ENCODE results near the gene SHLD1.

SHLD1 gene

GRCh38 chr20:5822569-5822968, 72.4 kb downstream of the SHLD1 start:
- no peak for DNase-seq

- no peak for DNase-seq
These were observed 75.0 kb downstream of the SHLD1 start for GRCh38 chr20:5825130-5825719.

- no peak for DNase-seq
These were observed 77.1 kb downstream of the SHLD1 start for GRCh38 chr20:5827098-5827853.

GRCh38 chr20:5827861-5828260, 77.7 kb downstream of the SHLD1 start:
- DNase-seq = no peak

GRCh38 chr20:5829241-5829809, 79.1 kb downstream of the SHLD1 start:
- DNase-seq = no peak

- no peak for DNase-seq
These were observed 81.5 kb downstream of the SHLD1 start for GRCh38 chr20:5831539-5832237.

GRCh38 chr20:5833309-5833941, 83.2 kb downstream of the SHLD1 start:
- no peak for DNase-seq

- no peak for DNase-seq
These were observed 84.3 kb downstream of the SHLD1 start for GRCh38 chr20:5834436-5835005.

- no peak for DNase-seq
These were observed 85.2 kb downstream of the SHLD1 start for GRCh38 chr20:5835321-5835821.

GRCh38 chr20:5835871-5836270, 85.7 kb downstream of the SHLD1 start:
- no peak for DNase-seq

GRCh38 chr20:5836569-5836968, 86.4 kb downstream of the SHLD1 start:
- DNase-seq = no peak

GRCh38 chr20:5840411-5841002, 90.3 kb downstream of the SHLD1 start:
- no peak for DNase-seq

- no peak for DNase-seq
These were observed 91.3 kb downstream of the SHLD1 start for GRCh38 chr20:5841522-5841921.

- no peak for DNase-seq
These were observed 92.3 kb downstream of the SHLD1 start for GRCh38 chr20:5842465-5842864.

- no peak for DNase-seq
These were observed 92.9 kb downstream of the SHLD1 start for GRCh38 chr20:5843054-5843592.

- DNase-seq = peak; percentile 20
These were observed 94.0 kb downstream of the SHLD1 start for GRCh38 chr20:5844063-5844681.

GRCh38 chr20:5845681-5846615, 95.7 kb downstream of the SHLD1 start:
- DNase-seq = no peak

- no peak for DNase-seq
These were observed 98.7 kb downstream of the SHLD1 start for GRCh38 chr20:5848711-5849505.

GRCh38 chr20:5855939-5856338, 105.7 kb downstream of the SHLD1 start:
- no peak for DNase-seq
